Pulmonary artery endothelial cell (primary cell): ENCODE results near the gene CAPN5. TPM values are rescaled to one million over a fixed set of nuclear protein-coding genes. Genes with fewer than 3 reads are reported as not detected.

Experiments
- DNase-seq: peaks from one replicate; pipeline ENCODE4 v3.0.0-alpha.2; 2011; ENCODE audit warnings: low read depth, low spot score
- total RNA-seq: library from RNA; depleted of rRNA; stranded (reverse); fragments of >200 nt; gene quantifications from 2 replicates; pipeline ENCODE4 v1.2.3, GENCODE V29; 2014

The CAPN5 gene
- total RNA-seq, 1 donor from 2014 or later: 9.5 TPM

GRCh38 chr11:77115181-77115611 lies 48.4 kb downstream of the CAPN5 start:
- DNase-seq: no peak

GRCh38 chr11:77115956-77116355 lies 49.2 kb downstream of the CAPN5 start:
- DNase-seq: no peak

GRCh38 chr11:77117492-77117891 lies 50.7 kb downstream of the CAPN5 start:
- no peak for DNase-seq

DNA sequence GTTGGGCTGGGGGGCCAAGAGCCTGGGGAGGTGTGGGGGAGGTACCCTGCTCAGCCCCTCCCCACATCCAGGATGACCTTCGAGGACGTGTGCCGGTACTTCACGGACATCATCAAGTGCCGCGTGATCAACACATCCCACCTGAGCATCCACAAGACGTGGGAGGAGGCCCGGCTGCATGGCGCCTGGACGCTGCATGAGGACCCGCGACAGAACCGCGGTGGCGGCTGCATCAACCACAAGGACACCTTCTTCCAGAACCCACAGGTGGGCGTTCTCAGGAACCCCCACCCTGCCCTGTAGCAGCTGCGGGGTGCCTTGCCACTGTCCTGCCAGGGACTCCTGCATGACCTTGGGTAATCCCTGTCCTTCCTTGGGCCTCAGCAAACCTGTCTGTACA lies 51.3 kb downstream of the CAPN5 start:
- no peak for DNase-seq

DNA sequence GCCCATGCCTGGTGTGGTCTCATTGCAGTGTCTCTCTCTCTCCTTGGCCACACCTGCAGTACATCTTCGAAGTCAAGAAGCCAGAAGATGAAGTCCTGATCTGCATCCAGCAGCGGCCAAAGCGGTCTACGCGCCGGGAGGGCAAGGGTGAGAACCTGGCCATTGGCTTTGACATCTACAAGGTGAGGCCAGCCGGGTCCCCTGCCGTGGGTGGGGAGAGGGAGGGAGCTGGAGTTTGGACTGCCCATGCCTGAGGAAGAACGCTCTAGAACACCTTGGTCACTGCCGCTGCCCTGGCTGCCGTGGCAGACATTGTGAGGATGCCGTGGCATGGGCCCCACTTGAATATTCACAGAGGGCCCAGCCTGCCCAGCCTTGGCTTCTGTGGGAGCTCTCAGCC lies 52.2 kb downstream of the CAPN5 start:
- DNase-seq: no peak

DNA sequence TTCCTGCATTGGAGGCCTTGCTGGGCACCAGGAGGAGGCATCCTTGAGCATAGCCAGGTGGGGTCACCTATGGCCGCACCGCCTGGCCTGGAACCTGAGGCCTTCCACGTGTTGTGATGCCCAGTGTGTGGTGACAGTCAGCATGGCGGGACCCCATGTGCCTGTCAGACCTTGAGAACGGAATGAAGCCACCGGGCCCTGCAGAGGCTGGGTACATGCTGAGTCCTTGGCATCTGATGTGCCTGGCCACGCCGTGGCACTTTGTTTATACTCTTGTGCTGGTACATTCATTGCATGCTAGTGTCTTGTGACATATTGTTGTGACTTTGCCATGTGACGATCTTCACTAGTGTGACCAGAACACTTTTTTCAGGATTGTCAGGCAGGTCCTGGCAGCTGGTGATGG lies 52.8 kb downstream of the CAPN5 start:
- DNase-seq: no peak

DNA sequence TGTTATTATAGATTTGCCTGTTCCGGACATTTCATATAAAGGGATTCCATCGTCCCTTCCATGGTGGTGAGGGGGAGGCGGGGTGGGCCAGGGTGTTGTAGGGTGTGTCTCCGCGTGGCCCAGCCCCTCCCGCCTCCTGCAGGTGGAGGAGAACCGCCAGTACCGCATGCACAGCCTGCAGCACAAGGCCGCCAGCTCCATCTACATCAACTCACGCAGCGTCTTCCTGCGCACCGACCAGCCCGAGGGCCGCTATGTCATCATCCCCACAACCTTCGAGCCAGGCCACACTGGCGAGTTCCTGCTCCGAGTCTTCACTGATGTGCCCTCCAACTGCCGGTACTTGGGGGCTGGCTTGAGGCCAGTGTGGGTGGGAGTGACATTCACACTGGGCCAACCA lies 53.8 kb downstream of the CAPN5 start:
- no peak for DNase-seq

- DNase-seq: no peak
These were observed 54.4 kb downstream of the CAPN5 start for GRCh38 chr11:77121096-77121640.

DNA sequence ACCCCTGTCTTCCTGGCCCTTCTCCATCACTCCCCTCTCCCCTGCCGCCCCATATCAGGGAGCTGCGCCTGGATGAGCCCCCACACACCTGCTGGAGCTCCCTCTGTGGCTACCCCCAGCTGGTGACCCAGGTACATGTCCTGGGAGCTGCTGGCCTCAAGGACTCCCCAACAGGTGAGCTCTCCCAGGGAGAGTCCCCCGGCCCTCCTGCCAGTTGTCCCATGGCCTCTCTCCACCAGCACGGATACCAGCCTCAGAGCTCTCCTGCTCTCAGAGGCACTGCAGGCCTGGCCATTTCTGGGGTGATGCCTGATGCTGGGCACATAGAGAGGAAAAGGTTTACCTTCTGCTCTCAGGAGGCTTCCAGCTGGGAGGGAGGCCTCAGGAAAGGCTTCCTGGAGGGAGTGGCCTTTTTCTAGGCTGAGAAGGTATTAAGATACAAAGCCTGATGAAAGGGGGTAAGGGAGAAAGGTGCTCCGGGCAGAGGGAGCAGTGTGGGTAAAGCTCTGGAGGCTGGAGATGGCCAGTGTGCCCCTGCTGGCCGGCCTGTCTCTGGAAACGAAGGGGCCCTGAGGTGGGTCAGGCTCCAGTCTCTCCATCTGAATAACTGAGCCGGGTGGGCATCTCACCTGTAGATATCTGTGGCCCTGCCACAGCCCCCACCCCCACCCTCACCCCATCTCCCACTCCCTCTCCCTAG lies 55.3 kb downstream of the CAPN5 start:
- DNase-seq: no peak

- no peak for DNase-seq
These were observed 55.9 kb downstream of the CAPN5 start for GRCh38 chr11:77122576-77123212.

DNA sequence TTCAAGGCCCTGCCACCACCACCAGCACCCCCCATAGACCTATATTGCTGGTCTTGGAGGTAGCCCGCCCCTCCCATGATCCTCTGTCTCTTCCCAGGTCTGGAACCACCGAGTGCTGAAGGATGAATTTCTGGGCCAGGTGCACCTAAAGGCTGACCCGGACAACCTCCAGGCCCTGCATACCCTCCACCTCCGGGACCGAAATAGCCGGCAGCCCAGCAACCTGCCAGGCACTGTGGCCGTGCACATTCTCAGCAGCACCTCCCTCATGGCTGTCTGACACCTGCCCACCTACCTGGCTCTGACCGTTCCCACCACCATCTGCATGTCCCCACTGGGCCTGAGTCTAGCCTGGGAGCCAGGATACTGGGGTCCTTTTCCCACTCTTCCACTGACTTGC lies 56.8 kb downstream of the CAPN5 start:
- no peak for DNase-seq

- no peak for DNase-seq
These were observed 57.3 kb downstream of the CAPN5 start for GRCh38 chr11:77124041-77124440.

- DNase-seq: no peak
These were observed 57.7 kb downstream of the CAPN5 start for GRCh38 chr11:77124488-77124887.

DNA sequence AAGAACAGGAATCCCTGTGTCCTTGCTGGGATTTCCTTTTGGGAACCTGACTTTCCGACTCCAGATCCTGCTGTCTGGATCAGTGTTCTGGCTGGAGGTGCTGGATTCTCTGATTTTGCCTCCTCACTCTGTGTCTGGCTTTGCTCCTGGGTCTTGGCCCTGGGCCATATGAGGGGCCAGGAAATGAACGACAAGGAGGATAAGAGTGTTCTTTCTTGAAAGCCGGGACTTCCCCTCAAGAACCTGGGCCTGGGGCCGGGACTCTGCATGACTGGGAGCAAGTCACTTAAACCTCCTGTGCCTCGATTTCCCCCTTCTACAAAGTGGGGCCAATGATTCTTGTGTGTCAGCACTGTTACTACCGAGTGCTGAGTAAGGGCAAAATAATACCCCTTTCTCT lies 58.4 kb downstream of the CAPN5 start:
- DNase-seq: no peak

DNA sequence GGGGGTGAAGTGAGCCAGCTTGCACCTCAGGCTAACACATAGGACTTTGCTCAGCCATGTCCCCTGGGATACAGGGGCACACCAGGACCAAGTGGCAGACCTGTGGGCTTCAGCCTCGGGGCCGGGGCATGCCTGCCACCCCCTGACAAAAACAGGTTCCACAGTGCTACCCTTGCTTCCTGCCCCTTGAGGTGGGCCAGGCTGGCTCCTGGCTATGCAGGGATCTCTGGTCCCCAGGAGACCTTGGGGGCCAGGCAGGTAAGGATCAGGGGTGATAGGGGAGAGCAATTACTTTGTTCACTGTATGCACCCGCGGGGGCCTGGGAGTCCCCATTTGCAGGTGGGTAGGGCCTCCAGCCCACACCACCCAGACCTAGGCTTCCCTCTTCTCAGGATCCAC lies 58.9 kb downstream of the CAPN5 start:
- DNase-seq: no peak

GRCh38 chr11:77126156-77126775 lies 59.5 kb downstream of the CAPN5 start:
- no peak for DNase-seq

DNA sequence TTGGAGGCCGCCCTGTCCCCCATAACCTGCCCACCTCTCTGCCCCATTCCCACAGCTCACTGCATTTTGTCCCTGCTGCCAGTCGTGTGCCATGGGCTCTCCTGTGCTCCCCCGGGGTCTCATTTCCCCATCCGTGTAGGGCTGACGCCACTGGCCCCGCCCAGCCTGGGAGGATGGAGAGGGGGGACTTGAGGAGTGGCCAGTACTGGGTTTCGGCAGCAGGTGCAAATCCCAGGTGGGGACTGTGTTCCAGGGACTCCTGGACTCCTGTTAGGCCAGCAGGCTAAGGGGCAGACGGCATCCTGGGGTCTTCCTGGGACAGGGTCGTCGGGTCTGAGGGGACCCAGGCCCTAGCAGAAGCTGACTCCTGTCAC lies 60.1 kb downstream of the CAPN5 start:
- DNase-seq: no peak

- no peak for DNase-seq
These were observed 60.6 kb downstream of the CAPN5 start for GRCh38 chr11:77127235-77127911.

- no peak for DNase-seq
These were observed 61.3 kb downstream of the CAPN5 start, which contains the start of gene MYO7A for GRCh38 chr11:77127920-77128691. Gene MYO7A (plus strand): TSS chr11:77128246. CDS start chr11:77130635, 2,389 bp downstream.

DNA sequence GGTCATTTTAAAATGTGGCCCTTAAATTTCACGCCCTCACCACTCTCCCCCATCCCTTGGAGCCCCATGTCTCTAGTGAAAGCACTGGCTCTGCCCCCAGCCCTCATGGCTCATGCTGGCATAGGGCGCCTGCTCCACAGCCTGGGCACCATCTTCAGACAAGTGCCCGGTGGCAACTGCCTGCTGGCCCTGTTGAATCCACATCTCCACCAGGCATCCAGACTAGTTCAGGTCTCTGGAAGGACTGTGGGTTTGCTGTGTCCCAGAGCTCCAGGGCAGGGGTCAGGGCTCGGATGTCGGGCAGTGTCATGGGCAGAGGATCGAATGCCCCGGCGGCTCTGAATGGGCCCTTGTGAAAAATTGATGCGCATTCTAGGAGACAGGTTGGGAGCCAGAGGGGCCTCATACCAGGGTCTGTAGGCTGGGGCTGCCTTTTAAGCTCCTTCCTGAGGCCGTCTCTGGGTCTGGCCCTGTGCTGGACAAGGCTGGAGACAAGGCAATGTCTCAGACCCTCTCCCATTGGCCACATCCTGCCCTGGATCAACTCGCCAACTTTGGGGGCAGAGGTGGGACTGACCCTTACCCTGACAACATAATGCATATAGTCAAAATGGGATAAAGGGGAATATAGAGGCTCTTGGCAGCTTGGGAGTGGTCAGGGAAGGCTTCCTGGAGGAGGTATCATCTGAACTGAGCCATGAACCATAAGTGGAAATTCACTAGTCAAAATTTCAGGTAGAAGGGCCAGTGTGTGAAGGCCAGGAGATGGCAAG lies 62.5 kb downstream of the CAPN5 start:
- no peak for DNase-seq
